OCI-M1 (cell line): ENCODE data around the gene CXXC5.

Experiments
- DNase-seq: peaks from one replicate; lab custom pipeline; 2025; lab: John Stamatoyannopoulos, UW

The CXXC5 gene

GRCh38 chr5:139666551-139666950, 18.4 kb downstream of the CXXC5 start:
- DNase-seq: no peak

DNA sequence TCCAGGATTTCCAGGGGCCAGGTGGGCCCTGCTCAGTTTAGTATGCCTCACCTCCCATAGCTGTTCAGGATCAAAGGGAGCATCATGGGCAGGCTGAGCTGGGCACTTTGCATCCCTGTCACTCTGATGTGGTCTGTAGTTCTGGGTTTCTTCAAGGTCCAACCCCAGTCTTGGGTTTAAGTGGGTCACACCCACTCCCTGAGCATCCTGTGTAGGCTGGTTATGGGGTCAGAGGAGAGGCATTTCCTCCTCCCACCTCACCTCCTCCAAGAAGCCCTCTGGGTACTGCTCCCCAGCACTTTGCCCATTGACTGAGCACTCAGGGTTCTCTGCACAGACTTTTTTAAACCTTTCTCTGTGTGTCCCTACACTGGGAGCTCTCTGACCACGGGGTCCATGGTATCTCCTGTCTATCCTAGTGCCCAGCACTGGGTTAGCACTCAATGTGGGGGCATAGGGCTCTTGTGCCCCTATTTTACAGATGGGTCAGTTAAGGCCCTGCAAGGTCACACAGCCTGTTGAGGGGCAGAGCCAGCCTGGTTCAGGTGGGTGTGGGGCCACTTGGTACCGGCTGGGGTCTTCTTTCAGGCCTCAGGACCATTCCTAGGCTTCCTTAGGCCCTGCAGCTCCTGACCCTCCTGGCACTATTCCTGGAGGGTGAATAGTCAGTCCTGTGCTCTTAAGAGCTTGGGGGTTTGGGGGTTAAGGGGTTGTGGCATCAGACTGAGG, 19.0 kb downstream of the CXXC5 start:
- DNase-seq: peak; percentile 22

GRCh38 chr5:139667730-139668063, 19.5 kb downstream of the CXXC5 start:
- DNase-seq: peak; percentile 70

GRCh38 chr5:139668064-139668880, 20.1 kb downstream of the CXXC5 start:
- DNase-seq: peak; percentile 78

DNA sequence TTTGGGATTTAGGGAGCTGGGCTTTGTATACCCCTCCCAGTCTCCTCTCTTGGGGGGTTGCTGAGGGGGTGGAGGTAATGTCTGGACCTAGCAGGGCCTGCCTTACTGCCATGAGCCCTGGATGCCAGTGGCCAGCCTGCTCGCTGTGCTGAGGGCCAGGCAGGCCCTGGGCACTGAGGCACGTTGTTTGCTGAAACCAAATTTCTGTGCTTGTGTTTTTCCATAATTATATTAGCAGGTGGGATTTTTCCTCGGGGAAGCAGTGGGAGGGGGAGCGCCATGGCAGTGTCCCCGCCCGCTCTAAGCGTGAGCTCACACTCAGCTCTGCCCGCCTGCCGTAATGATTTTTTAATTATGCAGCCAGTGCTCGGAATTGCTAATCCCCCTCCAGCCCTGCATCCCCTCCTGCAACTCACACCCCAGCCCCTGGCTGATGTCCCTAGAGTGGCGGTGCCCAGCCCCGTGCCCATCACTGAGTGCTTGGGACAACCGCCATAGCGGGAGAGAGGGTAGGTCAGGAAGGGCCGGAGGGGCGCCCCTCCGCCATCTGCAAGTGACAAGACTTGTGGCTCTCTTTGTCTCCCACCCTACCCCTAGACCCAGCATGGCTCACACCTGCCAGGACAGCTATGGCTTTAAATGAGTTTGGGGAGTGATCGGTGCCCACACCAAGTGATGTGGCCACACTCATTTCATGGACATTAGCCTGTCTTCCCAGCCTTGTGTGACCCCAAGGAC, 20.9 kb downstream of the CXXC5 start:
- no peak for DNase-seq

DNA sequence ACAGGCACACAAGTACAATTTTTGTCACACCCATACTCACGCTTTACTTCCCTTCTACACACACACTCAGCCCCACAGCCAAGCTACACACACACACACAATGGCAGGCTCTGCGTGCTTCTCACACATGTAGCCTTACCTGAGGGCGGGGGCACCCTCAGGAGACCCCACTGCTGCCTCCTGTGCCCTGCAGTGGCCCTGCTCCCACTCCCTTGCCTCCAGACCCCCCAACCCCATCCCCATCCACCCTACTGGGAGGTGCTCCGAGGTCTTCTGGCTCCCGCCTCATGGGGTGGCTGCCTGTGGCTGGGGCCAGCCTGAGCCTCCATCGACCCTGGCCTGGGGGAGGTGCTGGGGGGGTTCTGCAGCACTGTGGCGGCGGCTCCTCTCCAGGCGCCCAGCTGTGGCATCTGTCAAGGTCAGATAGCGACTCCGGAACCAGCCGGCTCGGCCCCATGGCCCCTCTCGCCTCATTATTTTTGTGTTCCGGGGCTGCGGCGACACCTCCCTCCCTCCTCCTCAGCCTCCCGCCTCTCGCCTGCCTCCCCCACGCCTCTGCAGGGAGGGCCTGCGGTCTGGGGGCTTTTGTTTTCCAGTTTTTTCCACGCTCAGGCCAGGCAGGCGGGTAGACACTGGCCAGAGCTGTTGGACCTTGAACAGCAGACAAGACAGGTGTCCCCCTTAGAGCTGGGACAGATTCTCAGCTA, 21.7 kb downstream of the CXXC5 start:
- peak; percentile 97 for DNase-seq

GRCh38 chr5:139670369-139671095, 22.4 kb downstream of the CXXC5 start:
- peak; percentile 88 for DNase-seq

- DNase-seq: no peak
Measured at GRCh38 chr5:139671096-139671841, 23.1 kb downstream of the CXXC5 start.

- no peak for DNase-seq
Measured at GRCh38 chr5:139675213-139675612, 27.1 kb downstream of the CXXC5 start.

- no peak for DNase-seq
Measured at GRCh38 chr5:139675825-139676224, 27.7 kb downstream of the CXXC5 start.

DNA sequence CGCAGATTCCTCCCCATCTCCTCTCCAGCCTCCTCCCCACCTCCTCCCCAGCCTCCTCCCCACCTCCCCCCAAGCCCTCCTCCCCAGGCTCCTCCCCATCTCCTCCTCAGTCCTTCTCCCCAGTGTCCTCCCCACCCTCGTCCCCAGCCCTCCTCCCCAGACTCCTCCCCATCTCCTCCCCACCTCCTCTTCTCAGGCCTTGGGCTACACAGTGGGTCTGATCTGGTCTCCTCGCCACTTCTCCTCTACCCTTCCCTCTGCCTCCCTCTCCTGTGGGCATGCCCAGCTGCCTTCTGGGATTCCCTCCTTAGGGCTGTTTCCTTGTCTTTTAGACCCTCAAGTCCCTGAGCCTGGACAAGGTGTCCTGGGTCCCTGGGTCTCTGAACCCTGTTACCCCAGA, 28.3 kb downstream of the CXXC5 start:
- DNase-seq: no peak

DNA sequence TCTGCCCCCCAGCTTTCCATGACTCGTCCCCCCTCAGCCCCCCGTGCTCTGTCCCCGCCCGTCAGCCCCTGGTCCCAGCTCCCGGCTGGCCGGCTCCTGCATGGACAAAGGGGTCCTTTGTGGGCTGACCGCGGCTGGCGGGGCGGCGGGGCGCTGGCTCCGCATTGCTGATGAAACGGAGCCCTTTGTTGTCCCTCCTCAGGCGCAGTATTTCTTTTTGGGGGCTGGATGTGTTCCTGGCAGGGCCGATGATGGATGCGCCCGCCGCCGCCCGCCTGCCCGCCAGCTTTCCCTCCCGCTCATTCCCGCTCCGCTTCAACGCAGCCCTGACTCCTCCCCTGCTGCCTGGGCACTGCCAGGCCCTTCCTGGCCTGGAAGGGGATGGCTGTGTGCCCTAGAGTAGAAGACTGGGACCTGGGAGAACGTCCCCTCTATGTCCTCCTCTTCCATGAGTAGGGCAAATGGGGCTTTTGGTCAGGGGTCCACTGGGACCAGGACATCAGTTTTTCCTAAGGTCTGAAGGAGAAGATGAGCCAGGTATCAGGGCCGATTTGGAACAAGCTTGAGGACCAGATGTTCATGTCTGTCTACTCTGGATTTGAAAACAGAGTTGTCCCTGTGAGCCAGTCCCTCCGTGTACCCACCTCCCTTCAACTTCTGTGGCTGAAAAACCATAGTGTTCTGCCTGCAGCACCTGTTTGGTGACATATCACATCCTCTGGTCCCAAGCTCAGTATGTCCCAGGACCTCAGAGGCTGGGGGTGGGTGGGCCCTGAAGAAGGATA, 29.0 kb downstream of the CXXC5 start:
- DNase-seq: no peak

DNA sequence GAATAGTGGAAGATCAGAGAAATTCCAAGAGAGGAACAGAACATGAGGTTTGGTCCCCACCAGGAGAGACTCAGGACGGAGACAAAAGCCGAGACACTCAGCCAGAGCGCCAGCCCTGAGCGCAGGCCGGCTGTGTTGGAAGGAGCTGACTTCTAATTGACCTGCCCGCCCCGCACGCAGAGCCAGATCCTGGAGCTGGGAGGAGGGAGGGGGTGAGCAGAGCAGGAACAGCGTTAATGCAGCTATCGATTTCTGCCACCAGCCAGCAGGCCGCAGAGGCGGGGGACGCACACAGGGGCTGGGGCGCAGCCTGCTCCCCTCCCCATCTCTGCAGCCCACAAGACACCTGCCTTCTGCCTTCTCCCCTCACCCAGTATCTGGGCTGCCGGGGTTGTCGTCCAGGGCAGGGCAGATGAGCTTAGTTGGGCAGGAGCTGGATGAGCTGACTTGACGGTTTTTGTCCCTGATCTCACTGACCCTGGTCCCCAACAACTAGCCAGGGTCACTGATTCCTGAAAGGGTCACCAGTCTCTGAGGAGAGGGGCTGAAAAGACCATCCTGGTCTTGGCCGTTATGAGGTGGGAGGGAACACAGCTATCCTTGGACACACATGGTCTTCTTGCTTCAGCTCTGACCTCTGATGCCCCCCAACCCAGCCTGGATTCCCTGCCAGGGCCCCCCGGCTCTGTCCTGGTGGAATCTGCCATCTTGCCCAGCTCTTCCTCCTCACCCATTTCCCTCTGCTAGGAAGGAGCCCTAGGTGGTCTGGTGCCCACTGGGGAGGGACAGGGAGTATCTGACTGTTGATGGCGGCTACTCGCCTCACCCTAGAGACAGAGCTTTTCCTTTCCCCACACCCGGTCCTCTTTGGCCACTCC, 29.8 kb downstream of the CXXC5 start:
- DNase-seq: no peak

DNA sequence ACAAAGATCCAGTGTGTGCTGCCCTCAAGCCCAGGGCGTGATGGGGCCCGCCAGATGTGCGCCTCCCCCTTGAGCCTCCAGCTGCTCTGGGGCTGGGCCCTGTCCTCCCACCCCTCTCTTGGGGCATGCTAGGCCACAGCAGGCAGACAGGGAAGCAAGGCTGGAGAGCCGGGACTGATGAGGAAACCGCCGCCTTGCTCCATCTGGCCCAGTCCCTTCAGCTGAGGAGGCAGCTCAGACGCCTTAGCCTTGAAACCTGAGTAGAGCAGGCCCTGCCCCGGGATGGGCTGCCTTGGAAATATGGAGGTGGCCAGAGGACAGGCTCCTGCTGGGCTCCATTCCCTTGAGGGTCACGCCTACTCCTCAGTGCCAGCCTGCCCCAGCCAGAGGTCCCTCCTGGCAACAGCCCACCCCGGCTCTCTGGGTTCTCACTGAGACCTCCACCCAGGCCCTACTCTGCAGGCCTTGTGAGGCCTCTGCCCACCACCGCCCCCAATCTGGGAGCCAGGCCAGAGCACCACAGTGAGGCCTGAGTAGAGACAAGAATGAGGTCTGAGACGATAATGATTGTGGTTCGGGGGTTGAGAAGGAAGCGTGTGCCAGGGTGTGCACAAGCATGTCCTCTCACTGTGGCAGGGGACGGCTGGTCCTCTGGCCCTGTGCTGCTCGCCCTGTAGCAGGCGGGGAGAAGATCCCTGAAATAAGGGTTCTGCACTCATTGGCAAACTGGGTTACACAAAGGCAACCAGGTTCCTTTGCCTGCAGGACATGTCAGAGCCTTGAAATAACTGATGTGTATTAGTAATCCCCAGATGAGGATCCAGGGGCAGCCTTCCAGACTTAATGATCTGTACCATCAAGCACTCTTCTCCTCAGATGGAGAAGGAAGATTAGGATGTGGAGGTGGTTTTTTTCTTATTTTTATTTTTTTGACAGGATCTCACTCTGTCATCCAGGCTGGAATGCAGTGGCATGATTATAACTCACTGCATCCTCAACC, 30.9 kb downstream of the CXXC5 start:
- DNase-seq: no peak

- no peak for DNase-seq
Measured at GRCh38 chr5:139680368-139681111, 32.4 kb downstream of the CXXC5 start.

DNA sequence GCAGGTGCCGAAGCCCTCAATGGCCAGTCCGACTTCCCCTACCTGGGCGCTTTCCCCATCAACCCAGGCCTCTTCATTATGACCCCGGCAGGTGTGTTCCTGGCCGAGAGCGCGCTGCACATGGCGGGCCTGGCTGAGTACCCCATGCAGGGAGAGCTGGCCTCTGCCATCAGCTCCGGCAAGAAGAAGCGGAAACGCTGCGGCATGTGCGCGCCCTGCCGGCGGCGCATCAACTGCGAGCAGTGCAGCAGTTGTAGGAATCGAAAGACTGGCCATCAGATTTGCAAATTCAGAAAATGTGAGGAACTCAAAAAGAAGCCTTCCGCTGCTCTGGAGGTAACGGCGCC, 32.9 kb downstream of the CXXC5 start:
- no peak for DNase-seq

DNA sequence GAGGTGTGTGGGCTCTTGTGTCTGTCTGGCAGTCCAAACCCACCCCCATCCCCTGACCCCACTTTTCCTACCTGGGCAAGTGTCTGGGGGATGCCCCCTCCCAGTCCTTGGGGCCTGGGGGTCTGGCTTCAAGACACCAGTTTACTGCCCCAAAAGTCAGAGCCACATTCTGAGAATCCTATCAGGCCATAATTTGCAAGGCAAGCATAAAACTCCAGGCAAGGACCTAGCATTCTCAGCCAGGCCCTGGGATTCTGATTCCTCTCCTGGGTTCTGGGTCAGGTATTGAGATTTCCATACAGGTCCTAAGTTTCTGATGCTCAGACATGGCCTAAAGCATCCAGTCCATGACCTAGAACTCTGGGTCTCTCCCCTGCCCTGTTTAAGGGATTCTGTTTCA, 33.3 kb downstream of the CXXC5 start:
- no peak for DNase-seq
